Measurements from ENCODE around the gene TP53AIP1.

TP53AIP1 gene

DNA sequence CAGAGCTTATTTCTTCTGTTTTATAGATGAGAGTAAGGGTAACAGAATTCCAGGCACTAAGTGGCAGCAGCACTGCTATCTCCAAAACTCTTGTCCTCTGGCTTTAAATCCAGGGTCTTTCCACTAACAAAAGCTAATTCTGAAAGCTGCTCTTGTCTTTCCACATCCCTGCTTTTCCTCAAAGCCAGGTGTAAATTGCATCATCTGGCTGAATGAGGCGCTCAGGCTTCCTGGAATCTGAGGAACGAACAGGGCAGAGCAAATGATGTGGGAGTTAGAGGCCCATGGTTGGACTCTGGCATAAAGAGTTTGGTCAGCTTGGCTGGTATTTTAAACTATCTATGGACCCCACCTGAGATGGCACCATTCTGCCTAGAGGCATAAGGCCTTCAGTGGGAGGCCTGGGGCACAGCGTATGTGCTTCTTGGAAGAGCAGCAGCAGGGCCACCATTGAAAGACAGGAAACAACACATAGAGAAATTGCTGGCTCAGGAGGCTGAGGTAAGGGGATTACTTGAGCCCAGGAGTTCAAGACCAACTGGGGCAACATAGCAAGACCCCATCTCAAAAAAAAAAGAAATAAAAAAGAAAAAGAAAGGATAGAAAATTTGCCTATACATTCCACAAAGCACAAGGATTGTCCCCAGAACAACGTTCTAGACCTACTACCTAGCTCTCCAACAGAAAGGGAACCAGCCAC is 49.7 kb downstream of the TP53AIP1 start:
- Histone ChIP-seq H3K4me2 (ENCODE audit: insufficient read depth, low read length, poor library complexity, severe bottlenecking) (peak overlapping the region; percentile 34), H3K4ac (ENCODE audit: low read length) (no peak overlapping the region), H3K14ac (ENCODE audit: low read length) (no peak overlapping the region), H3K23ac (ENCODE audit: low read depth, low read length, poor library complexity) (no peak overlapping the region), H3K4me1 (ENCODE audit: control insufficient read depth in 2 of 2, insufficient read depth in 1 of 2, low read depth in 1 of 2, low read length in 2 of 2) (peaks cover 18 to 29% of the 10 kb centered on the region in 2 donors), H3K18ac (ENCODE audit: low read length) (peak overlapping the region; percentile 53), H3K27me3 (ENCODE audit: control insufficient read depth in 3 of 3, insufficient read depth in 3 of 3, low read depth in 1 of 3, low read length in 3 of 3) (peaks cover 2 to 33% (median 25%) of the 10 kb centered on the region in 3 experiments), H2BK15ac (ENCODE audit: low read length) (peak overlapping the region; percentile 11), H4K8ac (ENCODE audit: low read depth, low read length) (no peak overlapping the region), H3K79me1 (ENCODE audit: low read depth, low read length) (no peaks in the 10 kb centered on the region), H2AFZ (ENCODE audit: low read length) (no peak overlapping the region), H3K9me3 (replicated peaks in 1 of 2; ENCODE audit: control insufficient read depth in 2 of 2, insufficient read depth in 1 of 2, low read depth in 1 of 2, low read length in 2 of 2) (no peaks in the 10 kb centered on the region), H4K91ac (ENCODE audit: low read depth, low read length, poor library complexity) (no peak overlapping the region), H3K27ac (replicated peaks; ENCODE audit: low read length) (peak overlapping the region; percentile 85), H2BK120ac (ENCODE audit: low read depth, low read length) (no peak overlapping the region), H3K4me3 (ENCODE audit: low read length in 2 of 2) (no peak overlapping the region), H2AK5ac (ENCODE audit: low read depth, low read length) (peak overlapping the region; percentile 59), H2BK5ac (ENCODE audit: low read length) (no peak overlapping the region), H3K9ac (ENCODE audit: low read depth, low read length, poor library complexity) (no peak overlapping the region), H3K36me3 (replicated peaks in 1 of 2; ENCODE audit: control insufficient read depth in 2 of 2, insufficient read depth in 2 of 2, low read length in 2 of 2) (no peaks in the 10 kb centered on the region), H2BK12ac (ENCODE audit: low read length) (no peak overlapping the region)
- no CpG with 5 or more reads among the region's 4 CpGs for WGBS, 2 donors (ENCODE audit: extremely low coverage in 2 of 2, insufficient read length in 2 of 2, insufficient replicate concordance in 1 of 2)
- DNase-seq (ENCODE audit: low spot score): no peak

DNA sequence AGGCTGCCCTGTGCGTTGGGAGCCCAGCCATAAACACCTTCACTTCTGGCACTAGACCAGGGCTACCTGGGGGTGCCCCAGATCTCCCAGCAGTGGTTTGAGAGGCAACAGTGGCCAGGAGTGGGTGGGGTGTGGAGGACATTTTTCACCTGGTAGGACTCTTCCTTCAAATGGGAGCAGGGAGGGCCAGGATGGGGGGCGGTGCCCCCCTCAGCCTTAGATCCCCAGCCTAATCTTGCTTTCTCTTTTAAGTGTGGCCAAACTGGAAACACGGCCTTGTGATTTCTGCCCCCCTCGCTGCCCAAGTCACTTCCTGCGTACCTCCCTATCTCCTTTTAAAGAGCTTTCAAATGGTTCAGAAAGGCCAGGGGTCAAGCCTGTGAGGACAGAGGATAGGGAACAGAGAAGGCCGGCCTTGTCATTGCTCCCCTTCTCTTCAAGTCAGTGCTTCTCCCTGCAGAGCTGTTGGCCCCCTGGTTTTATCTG is 50.7 kb downstream of the TP53AIP1 start:
- H3K18ac ChIP-seq (ENCODE audit: low read length): peak overlapping the region; percentile 39
- WGBS, 2 donors (ENCODE audit: extremely low coverage in 2 of 2, insufficient read length in 2 of 2, insufficient replicate concordance in 1 of 2): no CpG with 5 or more reads among the region's 6 CpGs

DNA sequence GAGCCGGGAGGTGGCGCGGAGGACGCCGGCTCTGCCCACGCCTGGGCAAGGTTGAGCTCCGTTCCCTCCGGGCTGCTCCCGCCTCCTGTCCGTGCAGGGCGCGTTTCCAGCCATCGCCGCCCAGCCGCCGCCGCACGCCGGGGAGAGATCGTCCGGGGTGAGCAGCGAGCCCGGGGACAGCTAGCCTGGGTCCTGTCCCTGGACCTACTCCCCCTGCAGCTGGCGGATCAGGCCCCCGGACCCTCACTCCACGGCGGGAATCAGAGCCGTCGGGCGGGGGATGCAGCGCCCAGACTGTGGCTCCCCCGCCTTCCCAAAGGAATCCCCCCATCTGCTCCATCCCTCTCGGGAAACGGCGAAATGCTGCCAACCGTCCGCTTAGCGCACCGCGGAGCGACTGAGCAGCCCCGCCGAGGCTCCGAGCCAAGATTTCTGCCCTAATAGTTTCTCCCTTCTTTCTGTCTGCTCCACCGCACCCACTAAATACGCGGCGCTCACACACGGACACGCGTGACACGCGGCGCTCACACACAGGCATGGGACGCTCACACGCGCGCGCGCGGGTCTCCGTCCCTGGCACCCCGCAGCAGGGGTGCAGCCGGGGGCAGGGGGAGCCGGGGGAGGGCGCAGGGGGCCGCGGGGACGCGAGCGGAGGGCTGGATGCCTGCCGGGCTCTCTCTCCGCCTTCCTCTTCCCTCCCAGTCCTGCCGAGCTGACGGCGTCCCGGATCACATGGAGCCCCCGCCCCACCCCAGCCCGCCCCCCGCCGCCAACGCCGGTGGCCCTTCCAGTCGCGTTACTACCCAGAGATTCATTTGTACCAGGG is 51.9 kb downstream of the TP53AIP1 start, which contains the start of gene KCNJ5:
TSS of gene KCNJ5 (plus strand) at position 814 of the 826 bp plus-strand sequence. CDS start 19,918 bp downstream, outside the sequence.
- H2AK5ac ChIP-seq (ENCODE audit: low read depth, low read length): peak within 1 kb of the TSS; percentile 9
- peaks cover 2 to 35% (median 28%) of the 10 kb centered on the region in 3 experiments for H3K27me3 ChIP-seq (ENCODE audit: control insufficient read depth in 3 of 3, insufficient read depth in 3 of 3, low read depth in 1 of 3, low read length in 3 of 3)
- H3K9me3 ChIP-seq (replicated peaks in 1 of 2; ENCODE audit: control insufficient read depth in 2 of 2, insufficient read depth in 1 of 2, low read depth in 1 of 2, low read length in 2 of 2): no peaks in the 10 kb centered on the region
- H3K4ac ChIP-seq (ENCODE audit: low read length): no peak within 1 kb of the TSS
- peak within 1 kb of the TSS; percentile 15 for H3K9ac ChIP-seq (ENCODE audit: low read depth, low read length, poor library complexity)
- no peak for DNase-seq (ENCODE audit: low spot score)
- peak within 1 kb of the TSS; percentile 2 for H2BK5ac ChIP-seq (ENCODE audit: low read length)
- peak within 1 kb of the TSS; percentile 50 for H3K23ac ChIP-seq (ENCODE audit: low read depth, low read length, poor library complexity)
- WGBS, 2 donors (ENCODE audit: extremely low coverage in 2 of 2, insufficient read length in 2 of 2, insufficient replicate concordance in 1 of 2): no CpG with 5 or more reads among the region's 85 CpGs
- H3K4me1 ChIP-seq (ENCODE audit: control insufficient read depth in 2 of 2, insufficient read depth in 1 of 2, low read depth in 1 of 2, low read length in 2 of 2): peaks cover 18 to 29% of the 10 kb centered on the region in 2 donors
- no peak within 1 kb of the TSS for H4K91ac ChIP-seq (ENCODE audit: low read depth, low read length, poor library complexity)
- H3K27ac ChIP-seq (replicated peaks; ENCODE audit: low read length): peak within 1 kb of the TSS; percentile 85
- H2BK12ac ChIP-seq (ENCODE audit: low read length): peak within 1 kb of the TSS; percentile 52
- no peak within 1 kb of the TSS for H2BK120ac ChIP-seq (ENCODE audit: low read depth, low read length)
- peak within 1 kb of the TSS; percentile 66 for H4K8ac ChIP-seq (ENCODE audit: low read depth, low read length)
- H3K14ac ChIP-seq (ENCODE audit: low read length): peak within 1 kb of the TSS; percentile 27
- peak within 1 kb of the TSS; percentile 90 for H3K4me2 ChIP-seq (ENCODE audit: insufficient read depth, low read length, poor library complexity, severe bottlenecking)
- H2AFZ ChIP-seq (ENCODE audit: low read length): peak within 1 kb of the TSS; percentile 92
- no peaks in the 10 kb centered on the region for H3K79me1 ChIP-seq (ENCODE audit: low read depth, low read length)
- H2BK15ac ChIP-seq (ENCODE audit: low read length): peak within 1 kb of the TSS; percentile 5
- H3K4me3 ChIP-seq (ENCODE audit: low read length in 2 of 2): peak within 1 kb of the TSS; percentile 50 to 78
- H3K36me3 ChIP-seq (replicated peaks in 1 of 2; ENCODE audit: control insufficient read depth in 2 of 2, insufficient read depth in 2 of 2, low read length in 2 of 2): no peaks in the 10 kb centered on the region
- H3K18ac ChIP-seq (ENCODE audit: low read length): peak within 1 kb of the TSS; percentile 91

More for the DNA sequence above, 50.7 kb downstream of the TP53AIP1 start:
- peak overlapping the region; percentile 85 for H3K27ac ChIP-seq (replicated peaks; ENCODE audit: low read length)
- H2BK12ac ChIP-seq (ENCODE audit: low read length): no peak overlapping the region
- H2BK5ac ChIP-seq (ENCODE audit: low read length): peak overlapping the region; percentile 2
- H3K23ac ChIP-seq (ENCODE audit: low read depth, low read length, poor library complexity): no peak overlapping the region
- no peak overlapping the region for H4K8ac ChIP-seq (ENCODE audit: low read depth, low read length)
- H3K79me1 ChIP-seq (ENCODE audit: low read depth, low read length): no peaks in the 10 kb centered on the region
- H3K9me3 ChIP-seq (replicated peaks in 1 of 2; ENCODE audit: control insufficient read depth in 2 of 2, insufficient read depth in 1 of 2, low read depth in 1 of 2, low read length in 2 of 2): no peaks in the 10 kb centered on the region
- peak overlapping the region; percentile 90 for H3K4me2 ChIP-seq (ENCODE audit: insufficient read depth, low read length, poor library complexity, severe bottlenecking)
- peaks cover 2 to 35% (median 28%) of the 10 kb centered on the region in 3 experiments for H3K27me3 ChIP-seq (ENCODE audit: control insufficient read depth in 3 of 3, insufficient read depth in 3 of 3, low read depth in 1 of 3, low read length in 3 of 3)
- H2BK15ac ChIP-seq (ENCODE audit: low read length): no peak overlapping the region
- H3K14ac ChIP-seq (ENCODE audit: low read length): no peak overlapping the region
- H2BK120ac ChIP-seq (ENCODE audit: low read depth, low read length): no peak overlapping the region
- no peak overlapping the region for H3K9ac ChIP-seq (ENCODE audit: low read depth, low read length, poor library complexity)
- H3K36me3 ChIP-seq (replicated peaks in 1 of 2; ENCODE audit: control insufficient read depth in 2 of 2, insufficient read depth in 2 of 2, low read length in 2 of 2): no peaks in the 10 kb centered on the region
- H4K91ac ChIP-seq (ENCODE audit: low read depth, low read length, poor library complexity): no peak overlapping the region
- H3K4me3 ChIP-seq (ENCODE audit: low read length in 2 of 2): peak overlapping the region in 1 of 2 donors; percentile 14
- peak overlapping the region; percentile 92 for H2AFZ ChIP-seq (ENCODE audit: low read length)
- H3K4me1 ChIP-seq (ENCODE audit: control insufficient read depth in 2 of 2, insufficient read depth in 1 of 2, low read depth in 1 of 2, low read length in 2 of 2): peaks cover 18 to 29% of the 10 kb centered on the region in 2 donors
- H2AK5ac ChIP-seq (ENCODE audit: low read depth, low read length): no peak overlapping the region
- DNase-seq (ENCODE audit: low spot score): no peak
- H3K4ac ChIP-seq (ENCODE audit: low read length): no peak overlapping the region

DNA sequence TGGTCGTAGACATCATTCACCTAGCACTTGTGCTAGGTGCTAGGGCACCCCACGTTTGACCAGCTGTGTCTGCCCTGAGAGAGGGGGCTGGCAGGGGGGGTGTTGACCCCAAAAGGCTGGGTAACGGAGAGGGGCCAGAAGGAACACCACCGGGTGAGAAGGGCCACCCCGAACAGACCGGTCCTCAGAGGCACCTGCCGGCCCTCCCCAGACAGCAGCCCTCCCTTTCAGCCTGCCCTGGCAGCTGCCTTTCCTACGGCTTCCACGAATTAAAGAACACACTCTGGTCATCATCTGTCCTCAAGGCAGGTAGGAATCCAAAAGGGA is 52.5 kb downstream of the TP53AIP1 start:
- H3K14ac ChIP-seq (ENCODE audit: low read length): no peak overlapping the region
- no peak overlapping the region for H3K4ac ChIP-seq (ENCODE audit: low read length)
- peak overlapping the region; percentile 92 for H2AFZ ChIP-seq (ENCODE audit: low read length)
- peak overlapping the region; percentile 91 for H3K18ac ChIP-seq (ENCODE audit: low read length)
- no peaks in the 10 kb centered on the region for H3K36me3 ChIP-seq (replicated peaks in 1 of 2; ENCODE audit: control insufficient read depth in 2 of 2, insufficient read depth in 2 of 2, low read length in 2 of 2)
- peak overlapping the region; percentile 52 for H2BK12ac ChIP-seq (ENCODE audit: low read length)
- no peak overlapping the region for H2BK120ac ChIP-seq (ENCODE audit: low read depth, low read length)
- peak overlapping the region; percentile 1 for H3K23ac ChIP-seq (ENCODE audit: low read depth, low read length, poor library complexity)
- peak overlapping the region; percentile 5 for H2BK15ac ChIP-seq (ENCODE audit: low read length)
- H3K27ac ChIP-seq (replicated peaks; ENCODE audit: low read length): no peak overlapping the region
- H2BK5ac ChIP-seq (ENCODE audit: low read length): no peak overlapping the region
- peaks cover 18 to 29% of the 10 kb centered on the region in 2 donors for H3K4me1 ChIP-seq (ENCODE audit: control insufficient read depth in 2 of 2, insufficient read depth in 1 of 2, low read depth in 1 of 2, low read length in 2 of 2)
- H4K91ac ChIP-seq (ENCODE audit: low read depth, low read length, poor library complexity): no peak overlapping the region
- H4K8ac ChIP-seq (ENCODE audit: low read depth, low read length): no peak overlapping the region
- H3K27me3 ChIP-seq (ENCODE audit: control insufficient read depth in 3 of 3, insufficient read depth in 3 of 3, low read depth in 1 of 3, low read length in 3 of 3): peaks cover 2 to 35% (median 28%) of the 10 kb centered on the region in 3 experiments
- peak overlapping the region; percentile 90 for H3K4me2 ChIP-seq (ENCODE audit: insufficient read depth, low read length, poor library complexity, severe bottlenecking)
- no peaks in the 10 kb centered on the region for H3K9me3 ChIP-seq (replicated peaks in 1 of 2; ENCODE audit: control insufficient read depth in 2 of 2, insufficient read depth in 1 of 2, low read depth in 1 of 2, low read length in 2 of 2)
- no peaks in the 10 kb centered on the region for H3K79me1 ChIP-seq (ENCODE audit: low read depth, low read length)
- peak overlapping the region; percentile 9 for H2AK5ac ChIP-seq (ENCODE audit: low read depth, low read length)
- no CpG with 5 or more reads among the region's 9 CpGs for WGBS, 2 donors (ENCODE audit: extremely low coverage in 2 of 2, insufficient read length in 2 of 2, insufficient replicate concordance in 1 of 2)
- H3K9ac ChIP-seq (ENCODE audit: low read depth, low read length, poor library complexity): no peak overlapping the region
- H3K4me3 ChIP-seq (ENCODE audit: low read length in 2 of 2): peak overlapping the region; percentile 50 to 78
- no peak for DNase-seq (ENCODE audit: low spot score)
